CD4-positive, alpha-beta T cell treated with Interleukin-10 for 1 hour (primary cell): Measurements from ENCODE around the gene LAMA5.

Experiments used
- DNase-seq: peaks from one replicate; pipeline ENCODE4 v3.0.0-alpha.2; 2020

The LAMA5 gene

GRCh38 chr20:62368976-62369814 is 2.1 kb upstream of the LAMA5 start:
- DNase-seq = no peak

DNA sequence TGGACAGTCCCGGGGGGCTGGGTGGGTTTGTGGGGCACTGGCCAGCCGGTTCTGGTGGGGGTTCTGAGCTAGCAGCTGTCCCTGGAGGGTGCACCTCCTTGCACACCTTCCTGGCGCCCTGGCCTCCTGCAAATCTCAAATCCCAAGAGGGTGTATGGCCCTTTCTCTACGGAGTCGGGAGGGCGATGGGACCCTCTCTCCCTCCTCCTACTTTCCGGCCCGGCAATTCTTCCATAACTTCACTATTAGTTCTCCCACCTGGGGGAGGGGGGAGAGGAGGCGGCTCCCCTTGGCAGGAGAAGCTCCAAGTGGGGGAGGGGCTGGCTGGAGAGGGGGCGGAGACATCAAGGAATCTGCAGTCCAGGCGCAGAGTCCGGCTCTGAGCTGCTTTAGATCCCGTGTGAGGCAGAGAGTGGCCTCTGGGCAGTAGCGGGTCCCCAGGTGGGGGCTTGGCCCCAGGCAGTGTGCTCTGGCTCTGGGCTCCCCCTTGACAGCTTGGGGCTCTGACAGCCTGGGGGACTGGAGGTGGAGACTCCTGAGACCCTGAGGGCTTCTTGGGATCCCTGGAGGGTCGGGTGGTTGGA is 1.4 kb upstream of the LAMA5 start:
- no peak for DNase-seq

- DNase-seq = no peak
Measured at GRCh38 chr20:62367633-62368391, 700 bp upstream of the LAMA5 start.

DNA sequence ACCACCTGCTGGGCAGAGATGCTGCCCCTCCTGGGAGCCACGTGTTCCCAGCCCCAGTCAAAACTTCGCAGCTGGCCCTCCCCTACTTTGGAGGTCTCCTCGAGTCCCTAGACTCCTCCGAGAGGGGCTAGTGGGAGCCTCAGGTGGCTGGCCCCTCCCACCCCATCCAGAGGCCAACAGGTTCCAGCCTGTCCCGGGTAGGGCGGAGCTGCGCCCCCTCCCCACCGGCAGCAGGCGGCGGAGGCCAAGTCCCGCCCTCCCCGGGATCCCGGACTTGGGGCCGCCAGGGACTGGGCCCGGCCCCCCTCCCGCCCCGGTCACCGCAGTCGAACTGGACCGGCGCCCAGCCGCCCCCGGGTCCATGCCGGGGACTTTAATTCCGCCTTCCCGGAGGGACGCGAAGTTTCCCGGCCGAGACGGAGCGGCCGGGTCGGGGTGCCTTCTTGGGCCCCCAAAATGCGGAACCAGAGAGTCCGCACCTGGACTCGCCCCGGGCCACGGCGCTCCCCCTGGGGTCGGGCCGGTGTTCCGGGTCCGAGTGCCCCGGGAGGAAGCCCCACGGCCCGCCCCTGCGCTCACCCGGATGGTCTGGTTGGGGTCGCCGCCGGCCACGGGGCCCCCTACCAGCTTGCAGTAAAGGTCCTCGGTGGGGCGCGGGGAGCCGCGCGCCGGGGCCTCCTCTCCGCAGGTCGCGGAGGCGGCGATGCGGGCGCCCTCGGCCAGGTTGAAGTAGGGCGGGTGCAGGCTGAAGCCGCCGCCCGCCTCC is 559 bp downstream of the LAMA5 start:
- no peak for DNase-seq

DNA sequence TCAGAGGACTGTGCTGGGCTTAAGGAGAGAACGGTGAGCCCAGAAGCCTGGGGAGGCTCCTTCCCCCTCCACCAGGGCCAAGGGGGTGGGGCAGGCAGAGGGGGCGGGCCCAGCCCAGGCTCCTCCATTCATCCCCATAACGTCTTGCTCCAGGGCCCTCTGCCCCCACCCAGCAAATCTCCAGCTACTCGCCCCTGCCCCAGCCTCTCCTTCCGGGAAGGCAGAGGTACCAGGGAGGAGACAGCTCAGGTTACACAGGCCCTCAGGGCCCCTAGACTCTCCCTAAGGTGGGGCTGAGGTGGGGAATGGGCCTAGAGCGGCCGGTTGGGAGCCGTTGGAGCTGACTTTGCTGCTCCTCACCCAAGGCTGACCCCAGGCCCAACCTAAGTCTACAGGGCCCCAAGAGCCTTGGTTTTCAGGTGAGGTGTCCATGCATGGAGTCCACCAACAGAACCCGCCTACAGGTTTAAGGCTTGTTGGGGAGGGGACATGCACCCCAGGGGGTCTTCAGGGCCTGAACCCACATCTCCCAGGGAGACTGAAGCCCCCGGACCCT is 1.2 kb downstream of the LAMA5 start:
- no peak for DNase-seq

DNA sequence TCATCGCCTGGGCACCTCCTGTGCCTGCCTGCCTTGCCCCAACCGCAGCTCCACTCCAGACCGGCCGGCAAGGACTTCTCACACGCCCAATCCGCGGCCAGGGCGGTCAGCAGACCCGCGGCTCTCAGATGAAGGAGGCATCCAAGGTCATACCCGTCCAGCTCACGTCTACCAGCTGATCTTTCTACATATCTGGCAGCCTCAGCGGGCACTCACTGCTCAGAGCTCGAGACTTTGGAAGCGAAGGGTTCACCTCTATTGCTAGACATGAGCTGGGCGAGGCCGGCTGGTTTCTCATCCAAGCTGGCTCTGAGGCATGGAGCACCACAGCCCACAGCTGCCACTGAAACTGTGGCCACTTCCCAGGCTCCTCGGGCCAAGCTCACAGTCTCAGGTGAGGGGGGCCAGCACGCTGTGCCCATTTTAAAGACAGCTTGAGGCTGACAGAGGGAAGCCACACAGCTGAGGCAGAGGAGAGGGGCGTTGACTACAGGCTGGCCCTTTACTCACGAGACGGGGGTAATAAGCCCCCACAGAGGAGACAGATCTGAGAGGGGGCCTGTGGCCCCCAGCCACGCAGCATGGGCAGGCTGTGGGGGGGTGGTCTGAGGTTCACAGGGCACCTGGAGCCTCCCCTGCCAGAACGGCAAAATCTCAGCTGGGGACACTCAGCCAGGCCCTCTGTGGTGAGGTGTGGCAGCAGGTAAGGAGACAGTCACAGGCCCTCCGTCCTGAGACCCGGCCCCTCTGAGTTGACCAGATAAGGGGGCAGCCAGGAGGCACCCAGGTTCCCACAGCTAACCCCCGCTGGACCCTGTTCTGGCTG is 2.0 kb downstream of the LAMA5 start:
- DNase-seq = no peak

GRCh38 chr20:62363920-62364851 is 2.9 kb downstream of the LAMA5 start:
- no peak for DNase-seq

GRCh38 chr20:62362991-62363919 is 3.9 kb downstream of the LAMA5 start:
- no peak for DNase-seq

DNA sequence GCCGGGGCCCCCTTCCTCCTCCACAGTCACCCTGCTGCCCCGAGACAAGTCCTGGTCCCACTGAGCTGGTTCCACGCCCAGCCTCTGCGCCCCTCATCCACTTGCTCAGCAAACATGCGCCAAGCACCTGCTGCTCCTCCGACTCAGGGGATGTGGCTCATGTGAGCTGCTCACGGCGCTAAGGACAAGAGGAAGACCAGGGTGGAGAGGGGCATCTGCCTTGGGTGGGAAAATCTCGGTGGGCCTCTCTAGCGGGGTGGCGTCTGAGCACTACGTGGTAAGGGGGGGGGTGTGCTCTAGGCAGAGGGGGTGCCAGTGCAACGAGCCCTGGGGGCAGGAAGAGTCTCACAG is 4.5 kb downstream of the LAMA5 start:
- no peak for DNase-seq

DNA sequence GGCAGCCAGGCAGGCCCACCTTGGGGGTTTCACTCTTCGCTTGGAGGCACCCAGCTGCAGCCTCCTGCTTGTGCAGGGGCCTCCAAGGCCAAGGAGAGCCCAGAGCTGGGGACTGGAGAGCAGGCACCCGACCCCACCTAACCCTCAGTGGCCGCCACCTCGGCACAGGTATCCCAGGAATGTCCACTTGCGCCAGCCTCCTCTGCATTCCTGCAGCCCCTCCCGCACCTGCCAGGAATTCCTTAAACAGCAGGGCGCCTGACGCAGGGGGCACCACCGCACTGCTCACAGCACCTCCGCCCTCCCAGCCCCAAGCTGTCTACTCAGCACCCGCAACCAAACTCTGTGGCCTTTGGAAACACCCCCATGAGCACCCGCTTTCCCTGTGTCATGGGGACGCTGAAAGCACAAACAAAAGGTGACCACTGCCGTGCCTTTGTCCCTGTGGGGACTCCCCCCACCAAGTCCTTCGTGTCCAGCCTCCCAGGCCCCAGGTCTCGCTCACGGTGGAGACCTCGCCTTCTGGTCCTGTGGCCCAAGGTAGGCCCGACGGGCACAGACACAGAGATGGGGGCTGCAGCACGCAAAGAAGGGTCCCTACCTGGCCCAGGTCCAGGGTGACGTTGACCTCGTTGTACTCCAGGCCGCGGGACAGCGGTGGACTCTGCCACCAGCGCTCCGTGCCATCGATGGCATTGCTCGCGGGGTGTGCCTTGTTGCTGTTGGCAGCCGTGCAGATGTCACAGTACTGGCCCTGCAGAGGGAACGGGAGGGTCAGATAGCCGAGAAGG is 5.1 kb downstream of the LAMA5 start:
- DNase-seq = no peak

DNA sequence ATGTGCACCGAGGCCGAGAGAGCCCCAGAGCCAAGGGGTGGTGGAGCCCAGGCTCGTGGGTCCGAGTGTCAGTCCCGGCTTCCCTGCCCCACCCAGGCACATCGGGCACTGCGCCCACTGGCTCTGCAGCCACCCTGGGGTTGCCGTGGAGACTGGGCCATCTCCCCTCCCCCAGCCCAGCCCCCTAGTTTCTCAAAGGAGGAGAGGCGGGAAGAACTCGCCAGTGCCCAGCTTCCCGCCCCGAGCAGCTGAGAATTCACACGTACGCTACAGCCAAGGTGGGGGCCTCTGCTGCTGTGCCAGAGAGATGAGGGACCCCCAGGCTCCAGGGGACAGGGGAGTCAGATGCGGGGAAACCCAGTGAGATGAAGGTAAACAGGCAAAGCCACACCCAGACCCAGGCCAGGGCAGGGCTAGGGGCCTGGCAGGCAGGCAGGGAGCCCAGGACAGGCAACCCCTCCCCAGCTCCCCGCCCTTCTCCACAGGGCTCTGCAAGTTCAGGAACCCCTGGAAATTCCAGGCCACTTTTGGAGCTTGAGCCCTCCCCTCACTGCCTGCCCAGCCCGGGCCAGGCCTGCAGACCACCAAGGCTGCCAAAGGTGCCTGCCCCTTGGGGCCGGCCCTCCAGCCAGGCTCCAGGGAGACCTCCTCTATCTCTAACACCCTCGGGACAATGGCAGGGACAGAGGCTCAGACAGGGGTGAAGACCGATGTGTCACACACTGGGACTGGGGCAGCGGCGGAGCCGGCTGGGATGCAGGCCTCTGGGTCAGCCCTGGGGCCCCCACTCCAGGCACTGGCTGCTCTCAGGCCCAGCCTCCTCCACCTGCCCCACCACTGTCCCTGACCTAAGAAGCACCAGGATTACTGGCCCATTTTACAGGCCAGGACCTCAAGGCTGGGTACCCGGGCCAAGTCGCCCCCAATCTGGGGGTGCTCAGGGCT is 6.0 kb downstream of the LAMA5 start:
- DNase-seq = no peak

DNA sequence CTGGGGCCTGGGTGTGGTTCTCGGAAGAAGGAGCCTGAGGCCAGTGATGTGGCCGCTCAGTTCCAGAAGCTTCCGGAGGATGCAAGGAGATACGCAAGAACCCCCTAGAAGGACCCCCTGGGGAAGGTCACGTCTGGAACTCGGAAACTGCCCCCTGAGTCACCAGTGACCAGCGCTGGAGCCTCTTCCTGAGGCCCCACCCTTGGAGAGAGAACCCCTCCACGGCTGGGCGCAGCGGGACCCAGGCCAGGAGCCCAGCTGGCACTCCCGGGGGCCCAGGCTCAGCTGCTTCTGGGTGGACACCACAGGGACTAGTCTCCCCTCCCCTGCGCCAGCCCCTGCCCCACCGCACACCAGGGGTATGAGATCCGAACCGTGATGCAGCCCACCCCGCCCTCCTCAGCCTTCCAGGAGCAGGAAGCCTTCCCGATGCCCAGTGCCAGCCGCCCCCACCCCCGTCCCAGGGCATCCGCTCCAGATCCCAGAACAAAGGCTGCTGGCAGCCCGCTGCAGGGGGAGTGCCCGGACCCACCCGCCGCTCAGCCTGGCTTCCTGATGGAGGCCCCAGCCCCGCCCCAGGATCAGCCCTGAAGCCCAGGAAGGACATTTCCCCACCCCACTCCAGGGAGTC is 7.5 kb downstream of the LAMA5 start:
- DNase-seq = no peak

DNA sequence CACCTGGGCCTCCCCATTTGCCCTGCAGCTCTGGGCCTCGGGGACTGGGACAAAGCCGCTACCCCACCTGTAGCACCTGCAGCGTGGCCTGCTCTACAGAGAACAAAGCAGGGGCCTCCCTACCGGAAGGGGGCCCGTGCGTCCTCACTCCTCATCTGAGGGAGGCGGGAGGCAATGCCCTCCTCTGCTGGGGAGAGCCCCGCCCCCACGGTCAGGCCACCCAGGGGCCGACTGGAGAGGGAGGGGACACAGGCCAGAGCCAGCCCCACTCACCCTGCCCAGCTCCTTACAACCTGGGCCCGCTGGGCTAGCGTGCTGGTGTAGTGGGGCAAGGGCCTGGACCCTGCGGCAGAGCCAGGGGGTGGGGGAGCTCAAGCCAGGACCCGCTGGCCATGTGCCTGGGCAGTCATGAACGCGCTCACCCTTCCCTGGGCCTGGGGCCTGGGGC is 8.0 kb downstream of the LAMA5 start:
- DNase-seq = no peak

DNA sequence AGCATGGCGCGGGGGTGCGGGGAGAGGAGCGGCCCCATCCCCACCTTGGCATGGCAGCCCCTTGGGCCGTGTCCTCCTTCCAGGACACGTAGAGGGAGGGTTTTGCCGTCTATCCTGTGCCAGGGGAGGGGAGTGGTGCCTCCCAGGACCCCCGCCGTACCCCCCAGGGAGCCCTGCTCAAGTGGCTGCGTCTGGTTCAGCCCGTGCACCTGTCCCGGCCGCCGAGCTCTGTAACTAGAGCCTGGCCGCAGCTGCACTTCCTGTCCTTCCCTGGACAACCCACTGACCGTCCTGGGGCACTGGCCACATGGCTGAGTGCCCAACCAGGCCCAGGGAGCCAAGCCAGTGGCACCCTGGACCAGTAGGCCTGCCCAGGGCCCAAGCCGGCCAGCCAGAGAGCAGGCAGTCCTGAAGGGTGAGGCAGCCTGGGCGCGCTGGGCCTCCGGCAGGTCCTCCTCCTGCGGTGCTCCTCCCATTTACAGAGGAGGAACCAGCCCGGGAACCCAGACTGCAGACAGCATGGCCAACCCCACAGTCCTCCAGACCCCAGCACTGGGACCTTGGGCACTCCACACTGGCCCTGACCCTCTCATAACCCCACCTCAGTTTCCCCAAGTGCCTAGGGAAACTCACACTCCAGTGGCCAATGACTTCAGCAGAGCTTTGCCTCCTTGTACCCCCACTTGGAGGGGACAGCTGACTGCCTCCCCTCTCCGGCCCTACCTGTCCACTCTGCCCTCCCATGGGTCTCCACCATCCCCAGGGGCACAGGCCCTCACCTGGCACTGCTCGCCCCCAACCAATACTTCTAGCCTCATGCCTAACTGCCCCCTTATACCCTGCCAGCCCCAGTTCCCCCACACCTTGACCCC is 8.7 kb downstream of the LAMA5 start:
- DNase-seq = no peak

- DNase-seq = no peak
Measured at GRCh38 chr20:62357681-62358080, 9.4 kb downstream of the LAMA5 start.

- DNase-seq = no peak
Measured at GRCh38 chr20:62357187-62357667, 9.9 kb downstream of the LAMA5 start.
